Activated gamma-delta T cell (primary cell): Measurements from ENCODE around the gene LRRC73.
"Not testable (repeated sequence)": the region's sequence is repeated elsewhere in the genome, so short reads cannot be mapped to it uniquely, and the experiment has no call there.

Source experiments
- DNase-seq: peaks from one replicate; lab custom pipeline; 2025; lab: John Stamatoyannopoulos, UW

LRRC73 gene

GRCh38 chr6:43510827-43511163, 649 bp upstream of the LRRC73 start:
- DNase-seq = no peak

- DNase-seq = no peak
Measured at GRCh38 chr6:43509142-43509983, 783 bp downstream of the LRRC73 start.

GRCh38 chr6:43508481-43509141, 1.5 kb downstream of the LRRC73 start:
- DNase-seq = no peak

- DNase-seq = no peak
Measured at GRCh38 chr6:43506667-43507471, 3.3 kb downstream of the LRRC73 start.

- DNase-seq = no peak
Measured at GRCh38 chr6:43506171-43506570, 4.0 kb downstream of the LRRC73 start.

GRCh38 chr6:43505718-43506117, 4.4 kb downstream of the LRRC73 start:
- DNase-seq = no peak

- no peak for DNase-seq
Measured at GRCh38 chr6:43504756-43505593, 5.2 kb downstream of the LRRC73 start.

GRCh38 chr6:43503443-43503842, 6.7 kb downstream of the LRRC73 start:
- no peak for DNase-seq

- no peak for DNase-seq
Measured at GRCh38 chr6:43502666-43503065, 7.5 kb downstream of the LRRC73 start.

GRCh38 chr6:43500921-43501320, 9.2 kb downstream of the LRRC73 start:
- DNase-seq = no peak

- DNase-seq = no peak
Measured at GRCh38 chr6:43499028-43499815, 10.9 kb downstream of the LRRC73 start.

GRCh38 chr6:43498291-43498690, 11.9 kb downstream of the LRRC73 start:
- not testable (repeated sequence) for DNase-seq

- DNase-seq = no peak
Measured at GRCh38 chr6:43497689-43498088, 12.5 kb downstream of the LRRC73 start.

- DNase-seq = no peak
Measured at GRCh38 chr6:43497129-43497396, 13.1 kb downstream of the LRRC73 start.

GRCh38 chr6:43496370-43497128, 13.6 kb downstream of the LRRC73 start:
- no peak for DNase-seq

- DNase-seq = no peak
Measured at GRCh38 chr6:43495409-43495941, 14.7 kb downstream of the LRRC73 start.

GRCh38 chr6:43494766-43495165, 15.4 kb downstream of the LRRC73 start:
- DNase-seq = no peak

- no peak for DNase-seq
Measured at GRCh38 chr6:43494321-43494720, 15.8 kb downstream of the LRRC73 start.

- DNase-seq = no peak
Measured at GRCh38 chr6:43493833-43494232, 16.3 kb downstream of the LRRC73 start.

- DNase-seq = no peak
Measured at GRCh38 chr6:43493230-43493629, 16.9 kb downstream of the LRRC73 start.
